GM12878 (cell line): ENCODE measurements around the gene CACNA1A. TPM values are rescaled to one million over a fixed set of nuclear protein-coding genes. Genes with fewer than 3 reads are reported as not detected.

Experiments used
- ASH2L ChIP-seq: fragments of 300-600, 200-600 bp; sonication (generic); IDR thresholded peaks from 2 replicates; pipeline ENCODE4 v1.6.1; 2017; ENCODE audit warnings: low read depth, mild to moderate bottlenecking, borderline replicate concordance
- BCL11A ChIP-seq: IDR thresholded peaks from 2 replicates; pipeline ENCODE4 v1.6.1; 2011; ENCODE audit warnings: low read depth, low read length
- BHLHE40 ChIP-seq, 2 experiments: fragments of 450-650 bp in 1 of 2; IDR thresholded peaks; 2 replicates each; pipeline ENCODE4 v1.6.1; 2011 to 2017; ENCODE audit warnings: low read depth in 2 of 2, borderline replicate concordance in 1 of 2, improper control_type of control experiment in 1 of 2, low read length in 1 of 2, mild to moderate bottlenecking in 1 of 2
- CBX3 ChIP-seq: fragments of 200-600 bp; sonication (generic); IDR thresholded peaks from 2 replicates; pipeline ENCODE4 v1.6.1; 2016; ENCODE audit warnings: low read depth, borderline replicate concordance
- CREB1 ChIP-seq: IDR thresholded peaks from 2 replicates; pipeline ENCODE4 v1.6.1; 2012; ENCODE audit warnings: low read depth, mild to moderate bottlenecking, inconsistent platforms
- FOXK2 ChIP-seq: fragments of 450-650 bp; IDR thresholded peaks from 2 replicates; pipeline ENCODE4 v1.6.1; 2017; ENCODE audit warnings: mild to moderate bottlenecking, moderate library complexity
- IKZF1 ChIP-seq: fragments of 450-650 bp; conservative IDR thresholded peaks from 2 replicates; pipeline ENCODE4 v1.6.1; 2017; ENCODE audit warnings: antibody characterized with exemption, mild to moderate bottlenecking
- IKZF2 ChIP-seq, 2 experiments: fragments of 450-650 bp; IDR thresholded peaks; 2 replicates each; pipeline ENCODE4 v1.6.1; 2017; ENCODE audit warnings: mild to moderate bottlenecking in 2 of 2, moderate library complexity in 2 of 2
- MEF2B ChIP-seq: fragments of 450-650 bp; IDR thresholded peaks from 2 replicates; pipeline ENCODE4 v1.6.1; 2018; ENCODE audit warnings: mild to moderate bottlenecking, moderate library complexity; ENCODE audit not compliant: partially characterized antibody, poor library complexity, severe bottlenecking
- MYB ChIP-seq: fragments of 150-350 bp; IDR thresholded peaks from 2 replicates; pipeline ENCODE4 v1.6.1; 2014; ENCODE audit warnings: mild to moderate bottlenecking, low read depth, low read length, borderline replicate concordance
- PAX8 ChIP-seq: fragments of 450-650 bp; IDR thresholded peaks from 2 replicates; pipeline ENCODE4 v1.6.1; 2017; ENCODE audit warnings: mild to moderate bottlenecking, moderate library complexity
- PML ChIP-seq: IDR thresholded peaks from 2 replicates; pipeline ENCODE4 v1.6.1; 2012; ENCODE audit warnings: low read length, inconsistent platforms
- POLR2AphosphoS2 ChIP-seq: IDR thresholded peaks from 2 replicates; pipeline ENCODE4 v1.6.1; 2011; ENCODE audit warnings: low read depth, mild to moderate bottlenecking, low read length, improper control_type of control experiment, moderate library complexity
- POLR2AphosphoS5 ChIP-seq: IDR thresholded peaks from 2 replicates; pipeline ENCODE4 v1.6.1; 2011; ENCODE audit warnings: mild to moderate bottlenecking, low read length, inconsistent platforms
- POU2F2 ChIP-seq: IDR thresholded peaks from 3 replicates; pipeline ENCODE4 v1.6.1; 2011; ENCODE audit warnings: low read depth, mild to moderate bottlenecking, low read length, borderline replicate concordance
- RAD51 ChIP-seq: fragments of 450-650 bp; IDR thresholded peaks from 2 replicates; pipeline ENCODE4 v1.6.1; 2016; ENCODE audit warnings: moderate library complexity, mild to moderate bottlenecking, inconsistent platforms
- SIN3A ChIP-seq: IDR thresholded peaks from 2 replicates; pipeline ENCODE4 v1.6.1; 2012; ENCODE audit warnings: low read depth, low read length, improper control_type of control experiment
- SREBF1 ChIP-seq: IDR thresholded peaks from 2 replicates; pipeline ENCODE4 v1.6.1; 2012; ENCODE audit warnings: mild to moderate bottlenecking, low read length
- STAT1 ChIP-seq: fragments of 450-650 bp; conservative IDR thresholded peaks from 2 replicates; pipeline ENCODE4 v1.6.1; 2014; ENCODE audit warnings: antibody characterized with exemption, mild to moderate bottlenecking
- STAT3 ChIP-seq: IDR thresholded peaks from 2 replicates; pipeline ENCODE4 v1.6.1; 2011; ENCODE audit warnings: low read depth, low read length, improper control_type of control experiment
- SUZ12 ChIP-seq: fragments of 200-600 bp; sonication (generic); IDR thresholded peaks from one replicate; pipeline ENCODE4 v1.6.1; 2018; ENCODE audit warnings: antibody characterized with exemption, mild to moderate bottlenecking; ENCODE audit not compliant: unreplicated experiment
- ZNF384 ChIP-seq: IDR thresholded peaks from 2 replicates; pipeline ENCODE4 v1.6.1; 2012; ENCODE audit warnings: low read depth, mild to moderate bottlenecking, low read length, improper control_type of control experiment, borderline replicate concordance
- polyA plus RNA-seq, 11 experiments: library from polyadenylated mRNA; depleted of rRNA in 4 of 11; unstranded in 6 of 11; stranded (reverse) in 5 of 11; fragments of >200 nt; fragmentation: Nextera tagmentation in 4 of 11; fragmentation: Illumina TruSeq in 1 of 11; extraction: Ambion mirVana in 4 of 11; extraction: Trizol in 1 of 11; gene quantifications; 1 replicate in 1 of 11; 2 replicates in 10 of 11; pipeline versions ENCODE4 v1.2.1 to v1.2.3, GENCODE V29; 2011 to 2016; ENCODE audit warnings: inconsistent platforms in 2 of 11, missing spikeins in 2 of 11, low read depth in 1 of 11
- total RNA-seq, 4 experiments: library from RNA; depleted of rRNA in 3 of 4; stranded (reverse); fragments of >200 nt in 3 of 4; fragmentation: Illumina TruSeq in 1 of 4; extraction: Trizol in 1 of 4; gene quantifications; 2 replicates each; pipeline versions ENCODE4 v1.2.1 to v1.2.3, GENCODE V29; 2013 to 2021
- TF ChIP-seq, protein P1 (sequence below): fragments of 450-650 bp; conservative IDR thresholded peaks from 2 replicates; pipeline ENCODE4 v1.6.1; 2017; ENCODE audit warnings: mild to moderate bottlenecking, moderate library complexity
- TF ChIP-seq, protein P2 (sequence below): fragments of 450-650 bp; IDR thresholded peaks from 2 replicates; pipeline ENCODE4 v1.6.1; 2017; ENCODE audit warnings: mild to moderate bottlenecking

CACNA1A gene
- total and polyA plus RNA-seq, 10 of the 15 experiments (the other 5 are each of a cell fraction or from before 2014, with no cell fraction given): 1.1 to 4.4 (median 2.5) TPM

DNA sequence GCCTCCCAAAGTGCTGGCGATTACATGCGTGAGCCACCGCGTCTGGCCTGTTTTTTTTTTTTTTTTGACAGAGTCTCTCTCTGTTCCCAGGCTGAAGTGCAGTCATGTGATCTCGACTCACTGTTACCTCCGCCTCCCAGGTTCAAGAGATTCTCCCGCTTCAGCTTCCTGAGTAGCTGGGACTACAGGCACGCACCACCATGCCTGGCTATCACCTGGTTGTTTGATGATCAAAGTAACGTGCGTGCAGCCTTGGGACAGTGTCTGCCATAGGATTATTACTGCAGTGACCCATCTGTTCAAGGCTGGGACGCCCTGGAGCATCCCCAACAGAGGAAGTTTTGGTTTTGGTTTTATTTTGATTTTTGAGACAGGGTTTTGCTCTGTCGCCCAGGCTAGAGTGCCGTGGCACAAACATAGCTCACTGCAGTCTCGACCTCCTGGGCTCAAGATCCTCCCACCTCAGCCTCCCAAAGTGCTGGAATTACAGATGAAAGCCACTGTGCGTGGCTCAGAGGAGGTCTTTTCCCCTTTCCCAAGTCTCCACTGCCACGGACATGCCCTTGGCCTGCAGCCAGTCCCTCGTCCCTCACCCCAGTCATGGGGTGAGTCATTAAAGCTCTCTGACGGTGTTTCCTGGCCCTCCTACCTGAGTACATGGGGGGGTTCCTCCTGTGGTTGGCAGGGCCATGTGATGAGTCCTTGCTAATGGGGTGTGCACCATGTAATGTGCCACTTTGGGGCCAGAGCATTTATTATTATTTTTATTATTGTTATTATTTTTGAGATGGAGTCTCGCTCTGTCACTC is 290.5 kb downstream of the CACNA1A start (continued):
- TF ChIP-seq MYB: no peak
- no peak for TF ChIP-seq STAT1
- no peak for TF ChIP-seq PML
- TF ChIP-seq, protein P1, sequence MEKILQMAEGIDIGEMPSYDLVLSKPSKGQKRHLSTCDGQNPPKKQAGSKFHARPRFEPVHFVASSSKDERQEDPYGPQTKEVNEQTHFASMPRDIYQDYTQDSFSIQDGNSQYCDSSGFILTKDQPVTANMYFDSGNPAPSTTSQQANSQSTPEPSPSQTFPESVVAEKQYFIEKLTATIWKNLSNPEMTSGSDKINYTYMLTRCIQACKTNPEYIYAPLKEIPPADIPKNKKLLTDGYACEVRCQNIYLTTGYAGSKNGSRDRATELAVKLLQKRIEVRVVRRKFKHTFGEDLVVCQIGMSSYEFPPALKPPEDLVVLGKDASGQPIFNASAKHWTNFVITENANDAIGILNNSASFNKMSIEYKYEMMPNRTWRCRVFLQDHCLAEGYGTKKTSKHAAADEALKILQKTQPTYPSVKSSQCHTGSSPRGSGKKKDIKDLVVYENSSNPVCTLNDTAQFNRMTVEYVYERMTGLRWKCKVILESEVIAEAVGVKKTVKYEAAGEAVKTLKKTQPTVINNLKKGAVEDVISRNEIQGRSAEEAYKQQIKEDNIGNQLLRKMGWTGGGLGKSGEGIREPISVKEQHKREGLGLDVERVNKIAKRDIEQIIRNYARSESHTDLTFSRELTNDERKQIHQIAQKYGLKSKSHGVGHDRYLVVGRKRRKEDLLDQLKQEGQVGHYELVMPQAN: no peak
- no peak for TF ChIP-seq BCL11A
- peak; percentile 72; the same call in 1 of the 2 replicates for TF ChIP-seq RAD51
- no peak for TF ChIP-seq POLR2AphosphoS2
- no peak for TF ChIP-seq SUZ12
- TF ChIP-seq CREB1: no peak
- TF ChIP-seq, protein P2, sequence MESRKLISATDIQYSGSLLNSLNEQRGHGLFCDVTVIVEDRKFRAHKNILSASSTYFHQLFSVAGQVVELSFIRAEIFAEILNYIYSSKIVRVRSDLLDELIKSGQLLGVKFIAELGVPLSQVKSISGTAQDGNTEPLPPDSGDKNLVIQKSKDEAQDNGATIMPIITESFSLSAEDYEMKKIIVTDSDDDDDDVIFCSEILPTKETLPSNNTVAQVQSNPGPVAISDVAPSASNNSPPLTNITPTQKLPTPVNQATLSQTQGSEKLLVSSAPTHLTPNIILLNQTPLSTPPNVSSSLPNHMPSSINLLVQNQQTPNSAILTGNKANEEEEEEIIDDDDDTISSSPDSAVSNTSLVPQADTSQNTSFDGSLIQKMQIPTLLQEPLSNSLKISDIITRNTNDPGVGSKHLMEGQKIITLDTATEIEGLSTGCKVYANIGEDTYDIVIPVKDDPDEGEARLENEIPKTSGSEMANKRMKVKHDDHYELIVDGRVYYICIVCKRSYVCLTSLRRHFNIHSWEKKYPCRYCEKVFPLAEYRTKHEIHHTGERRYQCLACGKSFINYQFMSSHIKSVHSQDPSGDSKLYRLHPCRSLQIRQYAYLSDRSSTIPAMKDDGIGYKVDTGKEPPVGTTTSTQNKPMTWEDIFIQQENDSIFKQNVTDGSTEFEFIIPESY: no peak
- TF ChIP-seq MEF2B: no peak
- no peak for TF ChIP-seq SREBF1
- TF ChIP-seq SIN3A: no peak
- no peak for TF ChIP-seq STAT3
- TF ChIP-seq BHLHE40 (IDR thresholded peaks at IDR 0.05; ENCODE audit: borderline replicate concordance in 1 of 2, low read depth in 2 of 2, low read length in 1 of 2): peak in 1 of 2 experiments; percentile 28; a peak in 1 of 4 replicates
- no peak for TF ChIP-seq CBX3
- TF ChIP-seq POLR2AphosphoS5: no peak
- TF ChIP-seq ZNF384: no peak
- 0 out of 2 replicates have a peak, but pooled peaks have one; percentile 12 for TF ChIP-seq FOXK2
- TF ChIP-seq POU2F2: no peak
- TF ChIP-seq IKZF2 (IDR thresholded peaks at IDR 0.05): peak; percentile 36 to 50; a peak in 3 of 4 replicates
- peak; percentile 39 for TF ChIP-seq IKZF1
- no peak for TF ChIP-seq ASH2L
- TF ChIP-seq PAX8: no peak
